GM12864 (cell line): ENCODE data around the gene XPNPEP1.

ENCODE experiments used
- DNase-seq: peaks from one replicate; pipeline ENCODE4 v3.0.0-alpha.2; 2011; ENCODE audit warnings: low read depth
- H3K4me3 ChIP-seq: 2 replicates; pipeline ENCODE4 v1.5.1; 2011; ENCODE audit warnings: mild to moderate bottlenecking, low read depth, low read length, control low read depth
- CTCF ChIP-seq: IDR thresholded peaks from 2 replicates; pipeline ENCODE4 v1.5.1; 2011; ENCODE audit warnings: low read depth, mild to moderate bottlenecking, moderate library complexity, low read length, control low read depth, inconsistent platforms; ENCODE audit errors: missing control alignments

The XPNPEP1 gene

GRCh38 chr10:109866168-109866994, 56.9 kb downstream of the XPNPEP1 start:
- no peak for DNase-seq
- TF ChIP-seq CTCF: peak; percentile 19
- H3K4me3 ChIP-seq: no peak overlapping the region

- DNase-seq: no peak
- no peak overlapping the region for H3K4me3 ChIP-seq
- no peak for TF ChIP-seq CTCF
These were observed 59.5 kb downstream of the XPNPEP1 start for GRCh38 chr10:109863775-109864174.

- DNase-seq: no peak
- TF ChIP-seq CTCF: no peak
- H3K4me3 ChIP-seq: no peak overlapping the region
These were observed 60.6 kb downstream of the XPNPEP1 start for GRCh38 chr10:109862738-109863137.

DNA sequence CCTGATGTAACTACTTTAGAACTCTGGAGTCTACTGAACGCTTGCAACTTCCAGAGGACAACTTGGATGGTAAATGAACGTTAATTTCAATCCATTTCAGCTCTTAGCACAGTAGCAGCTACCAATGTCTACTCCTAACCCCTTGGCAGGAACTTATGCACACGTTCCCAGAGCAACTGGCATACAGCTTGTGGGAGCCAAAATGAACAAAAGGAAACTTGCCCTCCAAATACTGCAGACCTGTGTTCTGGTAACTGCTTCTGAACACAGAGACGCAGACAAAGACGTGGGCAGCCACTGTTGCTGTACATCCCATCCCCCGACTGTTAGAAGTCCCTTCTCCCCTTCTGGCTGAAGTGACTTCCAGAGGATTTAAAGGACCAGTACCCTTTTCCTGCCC, 61.3 kb downstream of the XPNPEP1 start:
- no peak for DNase-seq
- TF ChIP-seq CTCF: no peak

GRCh38 chr10:109861081-109861480, 62.2 kb downstream of the XPNPEP1 start:
- DNase-seq: no peak
- H3K4me3 ChIP-seq: no peak overlapping the region
- no peak for TF ChIP-seq CTCF

More for the DNA sequence above, 61.3 kb downstream of the XPNPEP1 start:
- no peak overlapping the region for H3K4me3 ChIP-seq

GRCh38 chr10:109859221-109859620, 64.1 kb downstream of the XPNPEP1 start:
- DNase-seq: no peak
- no peak overlapping the region for H3K4me3 ChIP-seq
- no peak for TF ChIP-seq CTCF

GRCh38 chr10:109855746-109856145, 67.6 kb downstream of the XPNPEP1 start:
- H3K4me3 ChIP-seq: no peak overlapping the region
- TF ChIP-seq CTCF: no peak
- no peak for DNase-seq
